AG09309 (cell line): ENCODE measurements around the gene ZNF563.
"Not testable (repeated sequence)": the region's sequence is repeated elsewhere in the genome, so short reads cannot be mapped to it uniquely, and the experiment has no call there.

Experiments used
- DNase-seq: peaks from one replicate; pipeline ENCODE4 v3.0.0-alpha.2; 2010; ENCODE audit warnings: low read depth
- H3K4me3 ChIP-seq: 2 replicates; pipeline ENCODE4 v1.5.1; 2011; ENCODE audit warnings: mild to moderate bottlenecking, low read depth, low read length, moderate library complexity; ENCODE audit not compliant: control insufficient read depth
- CTCF ChIP-seq: IDR thresholded peaks from 2 replicates; pipeline ENCODE4 v1.5.1; 2011; ENCODE audit warnings: mild to moderate bottlenecking, low read depth, low read length, inconsistent platforms; ENCODE audit not compliant: insufficient read depth, control insufficient read depth; ENCODE audit errors: missing control alignments

Gene ZNF563

GRCh38 chr19:12364391-12365235 is 31.2 kb upstream of the ZNF563 start:
- no peak for DNase-seq
- peak overlapping the region; percentile 96 for H3K4me3 ChIP-seq
- no peak for TF ChIP-seq CTCF

GRCh38 chr19:12362236-12362635 is 28.8 kb upstream of the ZNF563 start:
- DNase-seq, H3K4me3 ChIP-seq: not testable (repeated sequence)

- no peak for TF ChIP-seq CTCF
- H3K4me3 ChIP-seq: no peak overlapping the region
- DNase-seq: no peak
Observed at GRCh38 chr19:12353375-12353774, 19.9 kb upstream of the ZNF563 start.

- no peak for DNase-seq
- H3K4me3 ChIP-seq: no peak overlapping the region
- no peak for TF ChIP-seq CTCF
Observed at GRCh38 chr19:12350890-12351197, 17.4 kb upstream of the ZNF563 start.

GRCh38 chr19:12350185-12350889 is 16.9 kb upstream of the ZNF563 start:
- no peak overlapping the region for H3K4me3 ChIP-seq
- no peak for DNase-seq
- TF ChIP-seq CTCF: no peak

- no peak for DNase-seq
- TF ChIP-seq CTCF: no peak
- H3K4me3 ChIP-seq: no peak overlapping the region
Observed at GRCh38 chr19:12346896-12347295, 13.5 kb upstream of the ZNF563 start.

GRCh38 chr19:12345197-12345596 is 11.8 kb upstream of the ZNF563 start:
- DNase-seq: no peak
- TF ChIP-seq CTCF: no peak
- no peak overlapping the region for H3K4me3 ChIP-seq
